ENCODE data around the gene PIGQ. TPM values are rescaled to one million over a fixed set of nuclear protein-coding genes. Genes with fewer than 3 reads are reported as not detected.

PIGQ gene
- total and polyA plus RNA-seq, 2 of the 4 experiments (the other 2 are of a cell fraction) = 5.9 to 36.8 TPM

- Histone ChIP-seq H2AK9ac (replicated peaks; ENCODE audit: low read depth, low read length, poor library complexity) (no peak overlapping the region), H3K79me1 (ENCODE audit: low read depth in 1 of 2, low read length in 2 of 2) (peaks cover 3 to 31% of the 10 kb centered on the region in 2 experiments; a peak in 2 of 4 replicates), H3K9me3 (ENCODE audit: control insufficient read depth, insufficient read depth, low read length) (no peaks in the 10 kb centered on the region), H2AK5ac (ENCODE audit: low read depth, low read length) (no peak overlapping the region), H3K9me1 (ENCODE audit: insufficient read depth, low read length) (no peaks in the 10 kb centered on the region), H4K5ac (ENCODE audit: low read depth, low read length) (no peak overlapping the region), H3K27ac (ENCODE audit: insufficient read depth, low read length) (no peak overlapping the region), H3K4ac (ENCODE audit: low read depth, low read length) (no peak overlapping the region), H2BK120ac (ENCODE audit: low read depth, low read length) (no peak overlapping the region), H3K9ac (ENCODE audit: low read depth, low read length) (no peak overlapping the region), H3K56ac (ENCODE audit: extremely low read depth, insufficient read depth, low read length) (no peak overlapping the region), H2BK5ac (ENCODE audit: low read depth, low read length, poor library complexity, severe bottlenecking) (no peak overlapping the region), H2AFZ (replicated peaks; ENCODE audit: low read length, poor library complexity) (no peak overlapping the region), H3K23ac (ENCODE audit: low read depth, low read length) (no peak overlapping the region), H4K20me1 (ENCODE audit: insufficient read depth, low read length) (peaks cover 8% of the 10 kb centered on the region), H4K8ac (ENCODE audit: low read depth in 2 of 2, low read length in 2 of 2) (no peak overlapping the region), H2BK20ac (ENCODE audit: low read depth, low read length) (no peak overlapping the region), H3K36me3 (ENCODE audit: control insufficient read depth, insufficient read depth, low read length) (peaks cover 12% of the 10 kb centered on the region; the same call in 1 of the 2 replicates), H3K4me2 (ENCODE audit: low read depth, low read length) (no peak overlapping the region), H3K4me1 (ENCODE audit: control insufficient read depth, insufficient read depth, low read length) (peaks cover 6% of the 10 kb centered on the region), H3K18ac (ENCODE audit: low read depth, low read length) (no peak overlapping the region), H3K27me3 (ENCODE audit: control insufficient read depth, insufficient read depth, low read length) (no peaks in the 10 kb centered on the region), H3K14ac (replicated peaks; ENCODE audit: low read depth, low read length) (no peak overlapping the region), H3K4me3 (ENCODE audit: insufficient read depth, low read depth, low read length) (no peak overlapping the region), H2BK15ac (ENCODE audit: low read depth, low read length) (no peak overlapping the region), H4K91ac (ENCODE audit: insufficient read depth, low read depth, low read length) (no peak overlapping the region)
- ATAC-seq (ENCODE audit: low read depth) (no peak), DNase-seq (no peak)
- TF ChIP-seq NFE2L2 (IDR thresholded peaks at IDR 0.05; ENCODE audit: low read depth, low read length) (no peak), RCOR1 (IDR thresholded peaks at IDR 0.05; ENCODE audit: insufficient replicate concordance, low read length) (no peak), CEBPB (IDR thresholded peaks at IDR 0.05; ENCODE audit: low read depth, low read length) (no peak), MAFK (IDR thresholded peaks at IDR 0.05; ENCODE audit: low read depth, low read length) (no peak), RAD21 (IDR thresholded peaks at IDR 0.05; ENCODE audit: low read length) (no peak), CTCF (conservative IDR thresholded peaks at IDR 0.05; ENCODE audit: low read depth, low read length) (no peak), MXI1 (IDR thresholded peaks at IDR 0.05; ENCODE audit: borderline replicate concordance, low read depth, low read length) (no peak), MAZ (IDR thresholded peaks at IDR 0.05; ENCODE audit: borderline replicate concordance, low read depth, low read length) (no peak), SMC3 (IDR thresholded peaks at IDR 0.05; ENCODE audit: low read depth, low read length) (no peak), RFX5 (IDR thresholded peaks at IDR 0.05; ENCODE audit: low read depth, low read length) (no peak), BHLHE40 (IDR thresholded peaks at IDR 0.05; ENCODE audit: low read depth, low read length) (no peak), ELK1 (IDR thresholded peaks at IDR 0.05; ENCODE audit: borderline replicate concordance, low read depth, low read length) (no peak), FOS (IDR thresholded peaks at IDR 0.05; ENCODE audit: low read depth, low read length) (no peak), POLR2A (IDR thresholded peaks at IDR 0.05; ENCODE audit: low read depth, low read length) (no peak), USF2 (IDR thresholded peaks at IDR 0.05; ENCODE audit: low read depth, low read length) (no peak)
- WGBS, 2 experiments (ENCODE audit: extremely low coverage in 2 of 2, insufficient read length in 1 of 2) = 96% methylated on average over 31 of the region's 46 CpGs; no CpG with 5 or more reads in 1 of the 2 experiments
- CTCF ChIA-PET = no interaction called here
- dilution Hi-C loops (cut with HindIII; ENCODE audit: low sequenced_read_pairs, unreplicated experiment) (no loop called here), intact Hi-C loops (cut with micrococcal nuclease) (no loop called here), in situ Hi-C loops (cut with MboI; ENCODE audit: low sequenced_read_pairs) (no loop called here)
- POLR2A ChIA-PET (ENCODE audit: unreplicated experiment) = no interaction called here
- no TSS peak for BruUV-seq (replicated peaks)
Measured at GRCh38 chr16:574021-574760, 4.4 kb downstream of the PIGQ start.

Measured in IMR-90 (cell line).